OCI-LY7 (cell line): Measurements from ENCODE around the gene RAF1.
"Not testable (repeated sequence)": the region's sequence is repeated elsewhere in the genome, so short reads cannot be mapped to it uniquely, and the experiment has no call there.

Source experiments
- EZH2phosphoT487 ChIP-seq: fragments of 200-600 bp; sonication (generic); IDR thresholded peaks from 2 replicates; pipeline ENCODE4 v1.6.1; 2018; ENCODE audit warnings: low read depth, borderline replicate concordance, mild to moderate bottlenecking, mixed run types, antibody characterized with exemption, low read length, moderate library complexity, mixed read lengths
- TF ChIP-seq, protein P1 (sequence below): fragments of 200-600 bp; sonication (generic); conservative IDR thresholded peaks from 2 replicates; pipeline ENCODE4 v1.5.1; 2014; ENCODE audit warnings: mild to moderate bottlenecking, antibody characterized with exemption, low read length, moderate library complexity, mixed read lengths

DNA sequence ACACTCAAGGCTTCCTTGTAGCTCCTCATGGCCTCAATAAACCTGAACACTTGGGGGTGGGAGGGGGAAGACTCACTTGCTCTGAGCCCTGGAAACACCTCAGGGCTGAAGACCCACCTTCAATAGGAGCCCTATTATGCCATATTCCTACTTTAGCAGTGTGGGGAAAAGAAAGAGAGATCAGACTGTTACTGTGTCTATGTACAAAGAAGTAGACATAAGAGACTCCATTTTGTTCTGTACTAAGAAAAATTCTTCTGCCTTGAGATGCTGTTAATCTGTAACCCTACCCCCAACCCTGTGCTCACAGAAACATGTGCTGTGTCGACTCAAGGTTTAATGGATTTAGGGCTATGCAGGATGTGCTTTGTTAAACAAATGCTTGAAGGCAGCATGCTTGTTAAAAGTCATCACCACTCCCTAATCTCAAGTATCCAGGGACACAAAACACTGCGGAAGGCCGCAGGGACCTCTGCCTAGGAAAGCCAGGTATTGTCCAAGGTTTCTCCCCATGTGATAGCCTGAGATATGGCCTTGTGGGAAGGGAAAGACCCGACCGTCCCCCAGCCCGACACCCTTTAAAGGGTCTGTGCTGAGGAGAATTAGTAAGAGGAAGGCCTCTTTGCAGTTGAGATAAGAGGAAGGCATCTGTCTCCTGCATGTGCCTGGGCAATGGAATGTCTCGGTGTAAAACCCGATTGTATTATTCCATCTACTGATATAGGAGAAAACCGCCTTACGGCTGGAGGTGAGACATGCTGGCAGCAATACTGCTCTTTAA lies 10.2 kb upstream of the RAF1 start:
- TF ChIP-seq, protein P1, sequence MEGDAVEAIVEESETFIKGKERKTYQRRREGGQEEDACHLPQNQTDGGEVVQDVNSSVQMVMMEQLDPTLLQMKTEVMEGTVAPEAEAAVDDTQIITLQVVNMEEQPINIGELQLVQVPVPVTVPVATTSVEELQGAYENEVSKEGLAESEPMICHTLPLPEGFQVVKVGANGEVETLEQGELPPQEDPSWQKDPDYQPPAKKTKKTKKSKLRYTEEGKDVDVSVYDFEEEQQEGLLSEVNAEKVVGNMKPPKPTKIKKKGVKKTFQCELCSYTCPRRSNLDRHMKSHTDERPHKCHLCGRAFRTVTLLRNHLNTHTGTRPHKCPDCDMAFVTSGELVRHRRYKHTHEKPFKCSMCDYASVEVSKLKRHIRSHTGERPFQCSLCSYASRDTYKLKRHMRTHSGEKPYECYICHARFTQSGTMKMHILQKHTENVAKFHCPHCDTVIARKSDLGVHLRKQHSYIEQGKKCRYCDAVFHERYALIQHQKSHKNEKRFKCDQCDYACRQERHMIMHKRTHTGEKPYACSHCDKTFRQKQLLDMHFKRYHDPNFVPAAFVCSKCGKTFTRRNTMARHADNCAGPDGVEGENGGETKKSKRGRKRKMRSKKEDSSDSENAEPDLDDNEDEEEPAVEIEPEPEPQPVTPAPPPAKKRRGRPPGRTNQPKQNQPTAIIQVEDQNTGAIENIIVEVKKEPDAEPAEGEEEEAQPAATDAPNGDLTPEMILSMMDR = not testable (repeated sequence)
- not testable (repeated sequence) for TF ChIP-seq EZH2phosphoT487
